Panc1 (cell line): ENCODE data around the gene TRIM66. TPM values are rescaled to one million over a fixed set of nuclear protein-coding genes. Genes with fewer than 3 reads are reported as not detected.

Source experiments
- ATAC-seq: fragments of 200-7000 bp; cut with Tn5 transposase; 2 replicates; pipeline ENCODE4 v1.9.1; 2020; ENCODE audit warnings: mild to moderate bottlenecking, moderate library complexity
- BruUV-seq: library from RNA; stranded (reverse); fragments of 400-500 nt; replicated peaks from 2 replicates; lab custom pipeline; 2021; lab: Mats Ljungman, UMichigan
- CTCF ChIA-PET: fragments of 300-600 bp; sonication (Branson Sonifier 250); formaldehyde crosslinking; loops from one replicate; lab custom pipeline; 2022; ENCODE audit warnings: antibody characterized with exemption; lab: Charles Lee
- POLR2A ChIA-PET: fragments of 300-600 bp; sonication (Branson Sonifier 250); formaldehyde crosslinking; loops from one replicate; lab custom pipeline; 2022; ENCODE audit warnings: antibody characterized with exemption; lab: Charles Lee
- DNase-seq: peaks from one replicate; pipeline ENCODE4 v3.0.0-alpha.2; 2010; ENCODE audit warnings: low read depth, low spot score
- H3K27ac ChIP-seq: 2 replicates; pipeline ENCODE4 v1.5.1; 2011; ENCODE audit warnings: mild to moderate bottlenecking, low read length, inconsistent platforms
- H3K27me3 ChIP-seq: fragments of 200-500 bp; sonication (Bioruptor generic); 2 replicates; pipeline ENCODE4 v1.6.0; 2014; ENCODE audit warnings: low read length, inconsistent platforms; ENCODE audit not compliant: control insufficient read depth, insufficient read depth
- H3K36me3 ChIP-seq: fragments of 200-500 bp; sonication (Bioruptor generic); 2 replicates; pipeline ENCODE4 v1.5.1; 2014; ENCODE audit warnings: inconsistent platforms, mild to moderate bottlenecking, low read length, moderate library complexity; ENCODE audit not compliant: control insufficient read depth, insufficient read depth
- H3K4me1 ChIP-seq: 2 replicates; pipeline ENCODE4 v1.5.1; 2011; ENCODE audit warnings: inconsistent platforms, mild to moderate bottlenecking, low read length, moderate library complexity; ENCODE audit not compliant: control insufficient read depth, insufficient read depth
- H3K4me3 ChIP-seq, 2 experiments: 2 replicates each; pipeline ENCODE4 v1.5.1; 2011 to 2012; ENCODE audit warnings: low read depth in 2 of 2, low read length in 2 of 2, mild to moderate bottlenecking in 2 of 2, inconsistent platforms in 1 of 2, moderate library complexity in 1 of 2
- H3K9me3 ChIP-seq: fragments of 200-500 bp; sonication (Bioruptor generic); 2 replicates; pipeline ENCODE4 v1.5.1; 2014; ENCODE audit warnings: low read depth, mild to moderate bottlenecking, inconsistent platforms, low read length, moderate library complexity; ENCODE audit not compliant: control insufficient read depth, insufficient read depth
- POLR2AphosphoS5 ChIP-seq: IDR thresholded peaks from 2 replicates; pipeline ENCODE4 v1.6.1; 2012; ENCODE audit warnings: mild to moderate bottlenecking, low read depth, low read length, moderate library complexity
- SIN3A ChIP-seq: IDR thresholded peaks from 2 replicates; pipeline ENCODE4 v1.6.1; 2012; ENCODE audit warnings: low read depth, mild to moderate bottlenecking, low read length, moderate library complexity, borderline replicate concordance; ENCODE audit not compliant: insufficient read depth
- TCF7L2 ChIP-seq: IDR thresholded peaks from 2 replicates; pipeline ENCODE4 v1.6.1; 2011; ENCODE audit warnings: mild to moderate bottlenecking, low read depth, low read length, inconsistent platforms
- in situ Hi-C: cut with HindIII; loops from 2 replicates; pipeline ENCODE4 v1.10.0; 2016; ENCODE audit warnings: low sequenced_read_pairs, low pct_unique_long_range_greater_than_20kb
- intact Hi-C: fragments of 100-400 bp; cut with micrococcal nuclease; formaldehyde crosslinking; loops from one replicate; pipeline ENCODE4 v1.10.0; 2022; ENCODE audit not compliant: unreplicated experiment
- total RNA-seq: library from RNA; stranded (reverse); gene quantifications from one replicate; pipeline ENCODE4 v1.2.1, GENCODE V29; 2021; ENCODE audit not compliant: unreplicated experiment
- TF ChIP-seq, protein P1 (sequence below), 2 experiments: IDR thresholded peaks; 2 replicates each; pipeline ENCODE4 v1.6.1; 2011 to 2012; ENCODE audit warnings: low read depth in 2 of 2, control low read depth in 1 of 2, low read length in 1 of 2, mild to moderate bottlenecking in 1 of 2, moderate library complexity in 1 of 2; ENCODE audit not compliant: insufficient read depth in 1 of 2
- TF ChIP-seq, protein P2 (sequence below): fragments of 450-650 bp; IDR thresholded peaks from 2 replicates; pipeline ENCODE4 v1.5.1; 2017; ENCODE audit warnings: mild to moderate bottlenecking

TRIM66 gene
- total RNA-seq, 1 experiment from 2014 or later: 30.4 TPM

DNA sequence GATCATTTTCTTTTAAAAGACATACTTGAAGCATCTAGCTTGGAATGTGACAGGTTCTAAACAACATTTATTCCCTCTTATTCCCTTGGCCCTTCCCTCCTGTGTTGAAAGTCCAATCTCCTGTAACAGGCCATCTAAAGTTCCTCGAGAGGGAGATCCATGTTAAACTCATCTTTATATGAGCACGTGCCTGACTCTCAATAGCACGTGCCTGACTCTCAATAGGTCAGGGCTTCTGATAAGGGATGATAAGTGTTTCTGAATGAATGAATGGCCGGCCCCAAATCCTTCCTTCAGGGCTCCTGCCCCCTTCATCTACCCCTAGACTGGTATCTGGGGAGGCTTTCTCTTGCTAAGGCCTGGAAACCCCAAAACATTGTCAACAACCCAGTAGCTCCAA lies 27.3 kb upstream of the TRIM66 start:
- TF ChIP-seq TCF7L2 (no peak), POLR2AphosphoS5 (no peak), SIN3A (no peak)
- TF ChIP-seq, protein P1, sequence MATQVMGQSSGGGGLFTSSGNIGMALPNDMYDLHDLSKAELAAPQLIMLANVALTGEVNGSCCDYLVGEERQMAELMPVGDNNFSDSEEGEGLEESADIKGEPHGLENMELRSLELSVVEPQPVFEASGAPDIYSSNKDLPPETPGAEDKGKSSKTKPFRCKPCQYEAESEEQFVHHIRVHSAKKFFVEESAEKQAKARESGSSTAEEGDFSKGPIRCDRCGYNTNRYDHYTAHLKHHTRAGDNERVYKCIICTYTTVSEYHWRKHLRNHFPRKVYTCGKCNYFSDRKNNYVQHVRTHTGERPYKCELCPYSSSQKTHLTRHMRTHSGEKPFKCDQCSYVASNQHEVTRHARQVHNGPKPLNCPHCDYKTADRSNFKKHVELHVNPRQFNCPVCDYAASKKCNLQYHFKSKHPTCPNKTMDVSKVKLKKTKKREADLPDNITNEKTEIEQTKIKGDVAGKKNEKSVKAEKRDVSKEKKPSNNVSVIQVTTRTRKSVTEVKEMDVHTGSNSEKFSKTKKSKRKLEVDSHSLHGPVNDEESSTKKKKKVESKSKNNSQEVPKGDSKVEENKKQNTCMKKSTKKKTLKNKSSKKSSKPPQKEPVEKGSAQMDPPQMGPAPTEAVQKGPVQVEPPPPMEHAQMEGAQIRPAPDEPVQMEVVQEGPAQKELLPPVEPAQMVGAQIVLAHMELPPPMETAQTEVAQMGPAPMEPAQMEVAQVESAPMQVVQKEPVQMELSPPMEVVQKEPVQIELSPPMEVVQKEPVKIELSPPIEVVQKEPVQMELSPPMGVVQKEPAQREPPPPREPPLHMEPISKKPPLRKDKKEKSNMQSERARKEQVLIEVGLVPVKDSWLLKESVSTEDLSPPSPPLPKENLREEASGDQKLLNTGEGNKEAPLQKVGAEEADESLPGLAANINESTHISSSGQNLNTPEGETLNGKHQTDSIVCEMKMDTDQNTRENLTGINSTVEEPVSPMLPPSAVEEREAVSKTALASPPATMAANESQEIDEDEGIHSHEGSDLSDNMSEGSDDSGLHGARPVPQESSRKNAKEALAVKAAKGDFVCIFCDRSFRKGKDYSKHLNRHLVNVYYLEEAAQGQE (IDR thresholded peaks at IDR 0.05; ENCODE audit: insufficient read depth in 1 of 2, low read depth in 2 of 2, low read length in 1 of 2): no peak
- TF ChIP-seq, protein P2, sequence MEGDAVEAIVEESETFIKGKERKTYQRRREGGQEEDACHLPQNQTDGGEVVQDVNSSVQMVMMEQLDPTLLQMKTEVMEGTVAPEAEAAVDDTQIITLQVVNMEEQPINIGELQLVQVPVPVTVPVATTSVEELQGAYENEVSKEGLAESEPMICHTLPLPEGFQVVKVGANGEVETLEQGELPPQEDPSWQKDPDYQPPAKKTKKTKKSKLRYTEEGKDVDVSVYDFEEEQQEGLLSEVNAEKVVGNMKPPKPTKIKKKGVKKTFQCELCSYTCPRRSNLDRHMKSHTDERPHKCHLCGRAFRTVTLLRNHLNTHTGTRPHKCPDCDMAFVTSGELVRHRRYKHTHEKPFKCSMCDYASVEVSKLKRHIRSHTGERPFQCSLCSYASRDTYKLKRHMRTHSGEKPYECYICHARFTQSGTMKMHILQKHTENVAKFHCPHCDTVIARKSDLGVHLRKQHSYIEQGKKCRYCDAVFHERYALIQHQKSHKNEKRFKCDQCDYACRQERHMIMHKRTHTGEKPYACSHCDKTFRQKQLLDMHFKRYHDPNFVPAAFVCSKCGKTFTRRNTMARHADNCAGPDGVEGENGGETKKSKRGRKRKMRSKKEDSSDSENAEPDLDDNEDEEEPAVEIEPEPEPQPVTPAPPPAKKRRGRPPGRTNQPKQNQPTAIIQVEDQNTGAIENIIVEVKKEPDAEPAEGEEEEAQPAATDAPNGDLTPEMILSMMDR: no peak
- Histone ChIP-seq H3K27me3 (no peaks in the 10 kb centered on the region), H3K4me1 (no peaks in the 10 kb centered on the region), H3K36me3 (no peaks in the 10 kb centered on the region), H3K27ac (no peak overlapping the region), H3K9me3 (no peaks in the 10 kb centered on the region), H3K4me3 (no peak overlapping the region)
- DNase-seq: no peak
- intact Hi-C loops (no loop called here), in situ Hi-C loops (no loop called here)
- no peak for ATAC-seq
- POLR2A ChIA-PET: no interaction called here
- CTCF ChIA-PET: no interaction called here
- no TSS peak for BruUV-seq

DNA sequence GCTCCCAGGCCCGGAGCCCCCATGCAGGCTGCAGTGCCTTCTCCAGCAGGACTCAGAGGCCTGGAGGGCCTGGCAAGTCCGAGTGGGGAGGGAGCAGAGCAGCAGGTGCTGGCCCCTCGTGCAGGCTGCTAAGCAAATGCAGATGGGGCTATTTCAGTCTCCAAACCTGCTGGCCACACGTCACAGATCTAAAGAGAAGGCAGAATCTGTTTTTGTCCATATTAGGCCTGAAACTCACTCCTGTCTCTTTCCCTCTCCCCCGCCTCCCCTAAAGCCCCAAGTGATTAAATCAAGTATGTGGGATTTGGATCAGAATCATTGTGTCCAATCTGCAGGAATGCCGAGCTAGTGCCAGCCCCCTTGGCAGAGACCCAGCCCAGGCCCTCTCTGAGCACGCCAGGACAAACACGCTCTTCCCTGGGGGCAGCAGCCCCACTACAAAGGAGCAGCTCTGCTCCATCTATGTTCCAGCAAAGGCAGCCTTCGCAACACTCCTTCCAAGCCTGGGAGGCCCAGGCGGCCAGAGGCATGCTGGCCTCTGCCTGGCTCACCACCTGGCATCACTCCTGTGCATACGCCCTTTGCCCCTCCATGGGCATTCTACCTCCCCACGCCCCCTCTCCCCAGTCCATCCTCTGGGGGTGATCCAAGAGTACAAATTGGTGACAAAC lies 26.7 kb upstream of the TRIM66 start:
- Histone ChIP-seq H3K36me3 (no peaks in the 10 kb centered on the region), H3K27ac (no peak overlapping the region), H3K4me1 (no peaks in the 10 kb centered on the region), H3K4me3 (no peak overlapping the region), H3K9me3 (no peaks in the 10 kb centered on the region), H3K27me3 (no peaks in the 10 kb centered on the region)
- TF ChIP-seq, protein P1 (IDR thresholded peaks at IDR 0.05; ENCODE audit: insufficient read depth in 1 of 2, low read depth in 2 of 2, low read length in 1 of 2): no peak
- TF ChIP-seq TCF7L2 (no peak), POLR2AphosphoS5 (no peak), SIN3A (no peak)
- TF ChIP-seq, protein P2: no peak
- intact Hi-C loops (no loop called here), in situ Hi-C loops (no loop called here)
- BruUV-seq: no TSS peak
- CTCF ChIA-PET: interaction anchor here (0.7 kb wide), 1 partner anchor 105 kb away, joined by 5 read pairs; no protein-coding TSS in a partner anchor
- POLR2A ChIA-PET: interaction anchor here (0.6 kb wide), 1 partner anchor 74 kb away, joined by 16 read pairs; no protein-coding TSS in a partner anchor
- no peak for DNase-seq
- no peak for ATAC-seq
